HG03108 (cell line): Measurements from ENCODE around the gene ARF1.

Experiments used
- ATAC-seq: cut with Tn5 transposase; IDR thresholded peaks from one replicate; pipeline ENCODE4 v1.9.1; 2021; ENCODE audit warnings: moderate library complexity; ENCODE audit not compliant: unreplicated experiment

The ARF1 gene

DNA sequence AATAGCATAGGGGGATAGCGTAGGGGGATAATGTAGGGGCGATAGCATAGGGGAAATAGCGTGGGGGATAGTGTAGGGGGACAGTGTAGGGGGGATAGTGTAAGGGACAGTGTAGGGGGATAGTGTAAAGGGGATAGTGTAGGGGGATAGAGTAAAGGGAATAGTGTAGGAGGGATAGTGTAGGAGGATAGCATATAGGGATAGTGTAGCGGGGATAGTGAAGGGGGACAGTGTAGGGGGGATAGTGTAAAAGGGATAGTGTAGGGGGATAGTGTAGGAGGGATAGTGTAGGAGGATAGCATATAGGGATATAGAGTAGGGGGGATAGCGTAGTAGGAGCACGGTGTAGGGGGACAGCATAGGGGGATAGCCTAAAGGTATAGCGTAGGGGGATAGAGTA, 14.1 kb upstream of the ARF1 start:
- ATAC-seq, result no peak

DNA sequence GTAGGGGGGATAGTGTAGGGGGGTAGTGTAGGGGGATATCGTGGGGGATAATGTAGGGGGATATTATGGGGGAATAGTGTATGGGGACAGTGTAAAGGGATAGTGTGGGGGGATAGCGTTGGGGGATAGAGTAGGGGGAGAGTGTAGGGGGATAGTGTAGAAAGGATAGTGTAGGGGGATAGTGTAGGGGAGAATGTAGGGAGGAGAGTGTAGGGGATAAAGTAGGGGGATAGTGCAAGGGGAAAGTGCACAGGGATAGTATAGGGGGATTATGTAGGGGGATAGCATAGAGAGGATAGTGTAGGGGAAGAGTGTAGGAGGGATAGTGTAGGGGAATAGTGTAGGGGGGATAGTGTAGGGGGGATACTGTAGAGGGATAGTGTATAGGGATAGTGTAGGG, 12.3 kb upstream of the ARF1 start:
- no peak for ATAC-seq

- no peak for ATAC-seq
Measured at GRCh38 chr1:228070851-228071250, 11.7 kb upstream of the ARF1 start.

DNA sequence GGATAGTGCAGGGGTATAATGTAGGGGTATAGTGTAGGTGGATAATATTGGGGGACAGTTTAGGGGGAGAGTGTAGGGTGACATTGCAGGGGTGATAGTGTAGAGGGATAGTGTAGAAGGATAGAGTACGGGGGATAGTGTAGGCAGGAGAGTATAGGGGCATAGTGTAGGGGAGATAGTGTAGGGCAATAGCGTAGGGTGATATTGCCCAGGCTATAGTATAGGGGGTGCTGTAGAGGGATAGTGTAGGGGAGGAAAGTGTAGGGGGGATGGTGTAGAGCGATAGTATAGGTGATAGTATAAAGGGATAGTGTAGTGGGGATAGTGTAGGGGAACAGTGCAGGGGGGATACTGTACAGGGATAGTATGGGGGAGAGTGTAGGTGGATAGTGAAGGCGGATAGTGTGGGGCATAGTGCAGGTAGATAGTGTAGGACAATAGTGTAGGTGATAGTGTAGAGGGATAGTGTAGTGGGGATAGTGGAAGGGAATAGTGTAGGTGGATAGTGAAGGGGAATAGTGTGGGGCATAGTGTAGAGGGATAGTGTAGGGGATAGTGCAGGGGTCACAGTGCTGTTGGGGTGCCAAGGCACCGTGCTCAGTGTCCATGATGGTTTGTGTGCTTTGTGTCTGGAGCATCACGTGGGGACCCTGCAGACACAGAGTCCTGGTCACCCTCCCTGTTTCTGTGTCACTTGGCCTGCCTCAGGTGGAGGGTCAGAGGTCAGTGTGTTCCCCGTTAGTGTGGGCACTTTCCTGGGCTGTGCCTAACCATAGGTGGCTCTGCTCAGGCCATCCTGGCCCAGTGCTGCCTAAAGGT, 10.5 kb upstream of the ARF1 start:
- ATAC-seq, result no peak

DNA sequence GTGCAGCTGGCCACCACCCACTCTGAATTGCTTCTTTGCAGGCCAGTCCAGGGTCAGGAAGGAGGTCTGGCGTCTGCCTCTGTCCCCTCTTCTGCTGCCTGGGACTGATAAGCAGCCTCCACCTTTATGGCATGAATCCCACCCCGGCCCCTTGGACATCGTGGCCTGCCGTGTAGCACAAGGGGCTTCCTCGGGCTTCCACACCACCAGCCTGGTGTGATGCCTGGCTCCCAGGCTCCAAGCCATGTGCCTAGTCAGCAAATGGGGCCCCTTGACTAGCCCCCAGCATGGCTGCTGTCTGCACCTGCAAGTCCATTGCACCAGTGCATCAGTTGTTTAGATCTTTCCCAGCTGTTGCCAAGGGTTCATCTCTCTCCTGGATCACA, 9.9 kb upstream of the ARF1 start:
- ATAC-seq, result no peak

DNA sequence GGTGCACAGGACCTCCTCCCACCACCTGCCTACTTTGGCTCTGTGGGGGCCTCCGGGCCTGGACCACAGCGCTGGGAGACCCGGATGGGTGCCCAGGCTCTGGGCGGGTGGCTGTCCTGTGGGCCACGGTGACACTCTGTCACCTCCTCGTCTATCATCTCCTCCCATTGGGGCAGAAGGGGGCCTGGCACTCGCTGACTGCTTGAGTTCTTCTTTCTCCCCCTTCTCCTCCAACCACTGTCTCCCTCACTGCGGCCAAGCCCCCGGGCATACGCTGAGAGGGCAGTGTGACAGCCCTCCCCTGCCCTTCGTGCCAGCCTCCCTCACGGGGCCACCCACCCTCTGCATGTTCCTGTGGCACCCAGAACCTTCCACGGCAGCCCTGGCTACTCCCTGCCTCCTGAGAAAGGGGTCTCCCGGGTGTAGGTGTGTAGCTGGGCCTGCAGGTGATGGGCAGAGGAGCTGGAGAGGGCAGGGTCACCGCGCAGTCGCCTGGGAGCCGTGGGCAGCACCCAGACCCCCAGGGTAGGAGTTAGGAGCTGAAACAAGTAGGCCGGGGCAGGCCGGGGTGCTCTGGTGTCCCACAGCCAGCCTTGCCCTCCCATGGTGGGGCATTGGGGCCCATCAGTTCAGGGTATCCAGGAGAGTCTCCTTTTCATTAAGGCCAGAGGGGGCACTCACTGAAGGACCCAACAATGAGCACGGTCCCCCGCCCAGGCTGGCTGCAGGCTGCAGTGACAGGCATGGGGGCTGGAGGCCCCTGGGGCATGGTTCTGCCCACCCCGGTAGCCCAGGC, 9.2 kb upstream of the ARF1 start:
- ATAC-seq, result no peak

DNA sequence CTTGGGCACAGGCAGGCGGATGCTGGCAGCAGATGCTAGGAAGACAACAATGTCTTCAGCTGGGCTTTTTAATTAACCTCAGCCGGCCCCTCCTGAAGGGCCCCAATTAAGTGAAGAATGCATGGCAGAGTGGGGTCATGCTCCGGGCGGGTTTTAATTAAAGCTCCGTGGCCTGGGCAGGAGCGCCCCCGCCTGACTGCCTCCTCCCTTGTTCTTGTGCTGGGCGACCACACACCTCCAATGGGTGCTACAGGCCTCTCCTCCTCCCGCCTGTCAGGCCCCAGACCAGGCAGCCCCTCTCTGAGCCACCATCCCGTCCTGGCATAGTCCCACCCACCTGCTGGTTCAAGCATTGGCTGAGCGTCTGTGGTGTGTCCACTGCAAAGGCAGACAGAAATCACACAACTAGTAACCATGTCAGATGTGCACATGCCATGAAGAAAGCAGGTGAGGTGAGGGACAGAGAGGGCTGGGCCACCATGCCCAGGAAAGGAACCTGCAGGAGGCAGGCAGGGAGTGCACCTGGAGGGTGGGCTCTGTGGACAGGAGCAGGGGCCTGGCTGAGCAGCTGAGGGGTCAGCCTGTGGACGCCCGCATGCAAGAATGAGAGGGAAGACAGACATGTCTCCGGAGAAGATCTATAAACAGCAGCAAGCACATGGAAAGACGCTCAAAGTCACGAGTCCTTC, 8.5 kb upstream of the ARF1 start:
- ATAC-seq, result no peak

GRCh38 chr1:228074954-228075730, 7.4 kb upstream of the ARF1 start:
- no peak for ATAC-seq

- no peak for ATAC-seq
Measured at GRCh38 chr1:228075801-228076271, 6.7 kb upstream of the ARF1 start.

- ATAC-seq, result no peak
Measured at GRCh38 chr1:228076796-228077430, 5.6 kb upstream of the ARF1 start.

DNA sequence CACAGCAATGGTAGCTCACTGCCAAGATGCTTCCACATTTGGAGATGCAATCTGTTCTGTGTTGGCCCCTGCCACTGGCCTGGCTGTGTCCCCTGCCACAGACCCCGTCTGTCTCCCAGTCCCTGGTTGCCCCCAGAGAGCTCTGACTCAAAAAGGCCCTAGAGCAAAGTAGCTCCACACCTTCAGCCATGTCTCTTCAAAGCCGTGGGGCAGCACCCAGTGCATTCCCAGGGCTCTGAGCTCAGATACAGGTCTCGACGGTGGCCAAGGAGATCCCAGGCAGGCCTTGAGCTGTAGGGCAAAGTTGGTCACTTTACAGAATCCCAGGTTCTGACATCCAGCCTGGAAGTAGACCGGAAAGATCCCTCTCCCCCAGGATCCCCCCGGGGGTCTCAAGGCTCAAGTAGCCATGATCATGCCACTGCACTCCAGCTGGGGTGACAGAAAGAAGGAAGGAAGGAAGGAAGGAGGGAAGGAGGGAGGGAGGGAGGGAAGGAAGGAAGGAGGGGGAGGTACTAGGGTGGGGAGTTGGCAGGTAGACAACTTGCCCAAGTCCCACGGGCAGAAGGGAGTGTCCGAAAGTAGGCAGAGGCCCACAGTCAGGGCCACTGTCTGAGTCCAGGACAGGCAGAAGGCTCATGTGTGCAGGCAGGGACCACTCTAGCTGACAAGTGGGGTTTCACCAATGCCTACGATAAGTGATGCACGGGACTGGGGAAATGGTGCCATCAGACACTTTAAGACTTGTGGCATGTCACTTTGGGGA, 4.8 kb upstream of the ARF1 start:
- no peak for ATAC-seq

DNA sequence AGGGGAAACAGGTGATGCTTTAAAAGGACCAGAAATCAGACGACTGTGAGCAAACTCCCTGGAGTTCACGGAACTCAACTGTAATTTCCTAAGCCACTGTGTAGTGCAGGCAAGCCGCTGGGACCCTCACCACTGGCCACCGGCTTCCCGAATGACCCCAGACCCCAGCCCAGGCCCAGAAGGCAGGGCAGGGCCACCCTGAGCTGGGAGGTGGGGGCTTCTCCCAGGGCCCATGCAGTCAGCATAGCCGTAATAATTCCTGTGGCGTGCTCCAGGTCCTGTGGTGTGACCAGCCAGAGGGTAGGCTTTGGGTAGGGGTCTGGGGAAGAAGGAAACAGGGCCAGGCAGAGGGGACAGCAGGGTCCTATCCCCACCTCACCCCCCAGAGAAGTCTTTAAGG, 3.5 kb upstream of the ARF1 start:
- no peak for ATAC-seq

DNA sequence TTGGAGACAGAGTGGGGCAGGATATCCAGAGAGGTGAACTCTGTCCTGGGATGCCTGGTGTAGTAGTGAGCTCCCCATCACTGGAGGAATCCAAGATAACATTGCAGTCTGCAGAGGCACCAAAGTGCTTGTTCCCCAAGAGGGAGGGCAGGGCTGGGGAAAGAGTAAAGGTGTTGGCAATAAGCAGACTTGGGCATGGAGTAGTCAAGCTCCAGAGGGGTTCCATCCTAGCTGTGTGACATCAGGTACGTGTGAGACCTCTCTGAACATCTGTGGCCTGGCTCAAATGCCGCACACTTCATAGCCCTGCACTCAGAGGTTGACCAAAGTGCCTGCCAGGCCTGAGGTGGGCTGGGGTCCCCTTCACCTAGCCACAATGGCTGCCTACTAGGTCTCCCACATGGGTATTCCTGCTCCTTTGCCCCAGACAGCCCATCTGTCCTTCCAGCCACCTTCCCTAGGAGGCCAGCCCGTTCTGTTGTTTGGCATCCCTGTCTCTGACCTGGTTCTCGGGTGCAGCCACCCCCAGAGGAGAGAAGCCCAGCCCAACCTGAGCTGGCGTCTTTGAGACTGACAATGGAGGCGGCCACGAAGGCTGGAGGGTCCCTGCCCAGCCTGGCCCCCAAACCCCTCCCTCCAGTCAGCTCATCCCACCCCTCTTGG, 2.8 kb upstream of the ARF1 start:
- no peak for ATAC-seq

DNA sequence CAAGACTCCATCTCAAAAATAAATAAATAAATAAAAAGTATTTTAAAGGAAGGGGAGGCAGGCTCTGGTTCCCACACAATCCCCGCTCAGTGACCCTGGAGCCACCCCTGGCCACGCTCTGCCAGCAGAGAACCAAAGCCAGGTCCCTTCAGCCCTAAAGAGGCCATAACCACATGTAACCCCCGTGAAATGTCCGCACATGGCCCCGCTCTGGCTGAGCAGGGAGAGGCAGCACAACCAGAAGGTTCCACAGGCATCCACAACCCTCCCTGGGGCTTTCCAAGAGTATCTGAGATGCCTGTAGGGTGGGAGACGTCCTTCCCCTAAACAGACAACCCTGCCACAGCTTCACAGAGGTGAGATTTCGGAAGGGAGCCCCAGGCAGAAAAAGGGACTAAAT, 1.4 kb upstream of the ARF1 start:
- no peak for ATAC-seq

DNA sequence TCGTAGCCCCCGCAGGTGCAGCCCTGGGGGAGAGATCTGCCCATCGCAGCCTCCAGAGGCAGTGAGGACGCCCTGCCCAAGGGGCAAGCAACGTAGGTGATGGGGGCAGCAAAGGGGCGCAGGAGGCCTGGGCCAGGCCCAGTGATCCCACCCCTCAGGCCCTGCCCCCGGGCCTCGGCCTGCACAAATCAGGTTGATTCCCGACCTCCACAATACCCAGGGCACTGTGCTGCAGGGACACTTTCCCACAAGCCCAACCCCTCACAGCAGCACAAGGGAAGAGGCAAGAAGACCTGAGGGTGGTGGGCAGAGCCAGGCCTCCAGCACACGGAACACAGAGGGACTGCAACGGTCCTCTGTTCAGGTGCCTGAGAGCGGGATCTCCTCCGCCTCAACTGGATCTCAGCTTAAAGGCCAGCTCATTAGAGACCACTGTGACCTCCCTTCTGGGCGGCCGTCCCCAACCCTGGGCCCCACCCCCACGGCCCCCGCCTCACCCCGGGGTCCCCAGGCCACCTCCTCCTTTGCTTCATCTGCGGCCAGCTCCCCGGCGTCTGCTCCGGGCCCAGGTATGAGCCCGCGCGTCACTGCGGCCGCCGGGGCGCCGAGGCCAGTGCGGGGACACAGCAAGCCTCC, 812 bp upstream of the ARF1 start:
- peak; percentile 5 for ATAC-seq

- ATAC-seq, result peak; percentile 21
Measured at GRCh38 chr1:228082918-228083870, 686 bp downstream of the ARF1 start.

DNA sequence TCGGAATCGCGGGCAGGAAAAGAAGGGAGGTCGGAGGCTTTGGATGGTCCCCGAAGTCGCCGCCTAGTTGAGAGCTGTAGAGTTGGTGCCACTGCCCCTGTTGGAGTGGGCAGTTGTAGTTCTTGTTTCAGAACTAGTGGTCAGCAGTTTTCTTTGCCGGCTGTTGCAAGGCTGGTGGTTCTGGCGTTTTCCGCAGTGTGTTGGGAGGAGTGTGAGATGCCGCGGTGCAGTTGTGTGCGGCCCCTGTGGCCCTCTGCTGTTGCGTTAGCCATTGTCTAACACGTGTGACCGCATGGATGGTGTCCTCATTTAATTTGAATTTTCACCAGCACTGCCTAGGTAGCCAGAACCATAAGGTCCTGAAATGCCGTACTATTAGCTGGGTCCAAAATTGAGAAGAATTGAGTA, 1.4 kb downstream of the ARF1 start:
- ATAC-seq, result no peak

DNA sequence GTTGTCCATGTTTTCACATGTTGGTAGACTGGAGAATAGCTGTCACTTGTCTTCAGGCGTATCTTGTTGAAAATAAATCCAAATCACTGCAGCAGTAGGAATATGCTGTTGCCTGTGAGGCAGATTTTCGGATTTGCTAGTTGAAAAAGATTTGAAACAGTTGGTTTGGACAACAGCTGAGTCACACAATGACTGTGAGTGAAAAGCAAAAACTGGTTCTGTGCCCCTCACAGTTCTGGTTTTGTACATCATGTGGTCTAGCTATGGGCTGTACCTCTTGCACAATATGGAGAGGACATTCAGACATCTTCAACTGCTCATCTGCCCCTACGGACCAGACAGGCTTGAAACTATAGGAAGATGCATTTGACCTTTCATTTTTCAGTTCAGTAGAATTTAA, 1.8 kb downstream of the ARF1 start:
- ATAC-seq, result no peak
